Measurements from ENCODE around the gene C4orf54. TPM values are rescaled to one million over a fixed set of nuclear protein-coding genes. Genes with fewer than 3 reads are reported as not detected.

C4orf54 gene
- polyA plus RNA-seq, 1 experiment, result not detected

DNA sequence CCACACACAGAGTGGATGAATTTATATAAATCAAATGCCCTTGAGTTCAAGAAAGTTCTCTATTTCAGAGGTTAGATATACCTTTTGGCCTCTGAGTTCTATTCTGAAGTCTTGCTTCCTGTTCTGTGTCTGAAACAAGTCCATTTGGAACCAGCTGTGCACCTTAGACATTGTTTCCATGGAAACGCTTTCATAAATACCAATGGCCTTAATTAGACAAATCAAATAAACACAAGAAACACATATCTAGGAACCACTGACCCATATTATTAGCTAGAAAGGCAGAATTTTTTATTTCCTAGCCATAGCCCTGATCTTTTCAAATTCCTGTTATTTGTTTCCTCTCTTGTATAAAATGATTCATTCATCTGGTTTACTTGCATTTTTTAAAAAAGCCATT, 8.4 kb upstream of the C4orf54 start:
- no peaks in the 10 kb centered on the region for H3K9me3 ChIP-seq (ENCODE audit: control insufficient read depth, insufficient read depth, low read length)
- ChIA-PET CTCF (no interaction called here), POLR2A (no interaction called here)
- H3K27ac ChIP-seq (ENCODE audit: low read depth, low read length), result no peak overlapping the region
- H3K4me3 ChIP-seq (ENCODE audit: low read depth, low read length), result no peak overlapping the region
- TF ChIP-seq, protein P1, sequence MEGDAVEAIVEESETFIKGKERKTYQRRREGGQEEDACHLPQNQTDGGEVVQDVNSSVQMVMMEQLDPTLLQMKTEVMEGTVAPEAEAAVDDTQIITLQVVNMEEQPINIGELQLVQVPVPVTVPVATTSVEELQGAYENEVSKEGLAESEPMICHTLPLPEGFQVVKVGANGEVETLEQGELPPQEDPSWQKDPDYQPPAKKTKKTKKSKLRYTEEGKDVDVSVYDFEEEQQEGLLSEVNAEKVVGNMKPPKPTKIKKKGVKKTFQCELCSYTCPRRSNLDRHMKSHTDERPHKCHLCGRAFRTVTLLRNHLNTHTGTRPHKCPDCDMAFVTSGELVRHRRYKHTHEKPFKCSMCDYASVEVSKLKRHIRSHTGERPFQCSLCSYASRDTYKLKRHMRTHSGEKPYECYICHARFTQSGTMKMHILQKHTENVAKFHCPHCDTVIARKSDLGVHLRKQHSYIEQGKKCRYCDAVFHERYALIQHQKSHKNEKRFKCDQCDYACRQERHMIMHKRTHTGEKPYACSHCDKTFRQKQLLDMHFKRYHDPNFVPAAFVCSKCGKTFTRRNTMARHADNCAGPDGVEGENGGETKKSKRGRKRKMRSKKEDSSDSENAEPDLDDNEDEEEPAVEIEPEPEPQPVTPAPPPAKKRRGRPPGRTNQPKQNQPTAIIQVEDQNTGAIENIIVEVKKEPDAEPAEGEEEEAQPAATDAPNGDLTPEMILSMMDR (IDR thresholded peaks at IDR 0.05; ENCODE audit: low read depth, low read length), result no peak
- DNase-seq (ENCODE audit: low read depth, low spot score), result no peak
- no peaks in the 10 kb centered on the region for H3K27me3 ChIP-seq (ENCODE audit: control insufficient read depth, insufficient read depth, low read length)

DNA sequence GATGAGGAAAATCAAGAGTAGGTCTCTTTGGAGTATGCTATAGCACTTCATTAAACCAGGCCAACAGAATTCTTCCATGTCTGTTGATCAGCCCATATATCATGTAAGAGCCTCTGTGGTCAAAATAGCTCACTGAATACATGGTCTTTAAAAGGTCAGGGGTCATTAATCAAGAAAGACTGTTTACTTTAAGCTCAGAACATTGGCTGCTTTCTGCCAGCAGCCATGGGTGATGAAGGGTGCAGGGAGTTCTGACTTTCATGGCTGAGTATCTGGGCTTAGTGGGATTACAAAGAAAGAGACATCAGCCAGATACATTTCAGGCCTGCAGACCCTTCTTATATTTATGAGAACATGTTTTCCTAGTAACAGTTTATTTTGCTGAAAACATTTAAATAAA, 7.1 kb upstream of the C4orf54 start:
- Histone ChIP-seq H3K9me3 (ENCODE audit: control insufficient read depth, insufficient read depth, low read length) (no peaks in the 10 kb centered on the region), H3K27me3 (ENCODE audit: control insufficient read depth, insufficient read depth, low read length) (no peaks in the 10 kb centered on the region), H3K27ac (ENCODE audit: low read depth, low read length) (no peak overlapping the region), H3K4me3 (ENCODE audit: low read depth, low read length) (no peak overlapping the region)
- POLR2A ChIA-PET, result no interaction called here
- TF ChIP-seq, protein P1 (IDR thresholded peaks at IDR 0.05; ENCODE audit: low read depth, low read length), result no peak
- CTCF ChIA-PET, result no interaction called here
- DNase-seq (ENCODE audit: low read depth, low spot score), result no peak

DNA sequence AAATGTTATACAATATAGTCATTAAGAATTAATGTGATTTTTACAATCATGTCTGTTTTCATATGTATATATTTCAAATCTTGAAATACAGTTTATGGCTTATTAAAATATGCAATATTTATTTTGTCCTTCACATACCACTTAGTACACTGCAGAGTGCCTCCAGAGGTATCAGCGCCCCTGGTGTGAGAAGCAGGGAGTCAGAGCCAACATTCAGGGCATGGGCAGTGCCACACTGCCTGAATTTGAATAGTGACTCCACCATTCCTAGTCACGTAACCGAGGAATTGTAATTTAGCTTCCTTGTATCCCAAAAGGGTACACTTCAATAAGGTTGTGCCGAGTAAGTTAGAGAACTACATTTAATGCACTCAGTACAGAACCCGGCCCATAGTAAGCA, 4.3 kb upstream of the C4orf54 start:
- Histone ChIP-seq H3K27ac (ENCODE audit: low read depth, low read length) (no peak overlapping the region), H3K27me3 (ENCODE audit: control insufficient read depth, insufficient read depth, low read length) (no peaks in the 10 kb centered on the region), H3K9me3 (ENCODE audit: control insufficient read depth, insufficient read depth, low read length) (no peaks in the 10 kb centered on the region), H3K4me3 (ENCODE audit: low read depth, low read length) (no peak overlapping the region)
- no peak for DNase-seq (ENCODE audit: low read depth, low spot score)
- POLR2A ChIA-PET, result no interaction called here
- TF ChIP-seq, protein P1 (IDR thresholded peaks at IDR 0.05; ENCODE audit: low read depth, low read length), result no peak
- CTCF ChIA-PET, result no interaction called here

DNA sequence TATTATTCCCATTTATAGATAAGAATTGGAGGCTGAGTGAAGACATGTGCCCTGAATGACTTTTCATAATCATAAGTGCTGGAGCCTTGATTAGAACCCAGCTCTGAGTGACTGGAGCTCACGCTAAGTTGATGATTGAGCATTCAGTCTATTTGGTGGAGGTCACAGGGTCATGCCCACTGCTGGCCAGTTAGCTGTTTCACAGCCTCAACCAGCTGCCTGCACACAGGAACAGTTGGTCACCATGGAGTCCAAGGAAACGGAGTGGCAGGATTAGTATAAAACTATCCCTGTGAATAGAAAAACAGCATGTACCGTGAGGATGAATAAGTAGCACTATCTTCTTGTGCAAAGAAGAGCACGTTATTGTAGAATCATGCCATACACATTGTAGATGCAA, 1.0 kb upstream of the C4orf54 start:
- Histone ChIP-seq H3K27me3 (ENCODE audit: control insufficient read depth, insufficient read depth, low read length) (no peaks in the 10 kb centered on the region), H3K4me3 (ENCODE audit: low read depth, low read length) (no peak overlapping the region), H3K9me3 (ENCODE audit: control insufficient read depth, insufficient read depth, low read length) (peaks cover 5% of the 10 kb centered on the region; the same call in 1 of the 2 replicates), H3K27ac (ENCODE audit: low read depth, low read length) (no peak overlapping the region)
- ChIA-PET CTCF (no interaction called here), POLR2A (no interaction called here)
- DNase-seq (ENCODE audit: low read depth, low spot score), result no peak
- TF ChIP-seq, protein P1 (IDR thresholded peaks at IDR 0.05; ENCODE audit: low read depth, low read length), result no peak

DNA sequence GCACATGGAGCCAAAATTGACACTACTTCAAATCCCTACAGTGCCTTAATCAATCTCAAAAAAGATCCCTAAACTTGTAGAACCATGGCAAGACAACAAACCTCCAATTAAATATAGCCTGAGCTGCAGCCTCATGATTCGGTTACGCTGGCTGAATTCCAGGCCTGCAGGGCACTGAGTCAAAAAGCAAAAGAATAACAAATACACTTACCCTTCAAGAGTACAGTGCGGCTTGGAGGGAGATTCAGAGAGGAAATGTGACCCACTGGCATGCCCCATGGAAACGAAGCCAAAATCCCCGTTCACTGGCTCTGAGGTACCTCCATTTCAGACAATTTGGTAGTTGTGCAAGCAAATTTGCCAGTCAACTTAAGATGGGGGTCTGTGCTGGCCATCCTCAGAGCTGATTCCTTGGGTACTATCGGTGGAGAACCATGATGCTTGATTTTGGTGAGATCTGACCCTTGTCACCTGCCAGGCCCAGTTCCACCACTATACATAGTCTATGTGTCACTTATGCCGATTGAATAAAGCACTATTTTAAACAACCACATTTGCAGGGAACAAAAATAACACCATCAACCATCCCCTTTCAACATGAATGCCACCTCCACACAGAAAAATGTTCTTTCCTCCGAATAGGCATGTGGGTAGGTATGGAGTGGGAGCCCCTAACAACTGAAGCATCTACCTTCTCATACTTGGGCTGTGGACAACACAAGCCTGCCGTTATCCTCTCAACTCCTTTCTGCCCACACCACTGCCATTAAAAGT, 2.1 kb downstream of the C4orf54 start:
- H3K27me3 ChIP-seq (ENCODE audit: control insufficient read depth, insufficient read depth, low read length), result no peaks in the 10 kb centered on the region
- ChIA-PET CTCF (no interaction called here), POLR2A (no interaction called here)
- TF ChIP-seq, protein P1 (IDR thresholded peaks at IDR 0.05; ENCODE audit: low read depth, low read length), result no peak
- H3K9me3 ChIP-seq (ENCODE audit: control insufficient read depth, insufficient read depth, low read length), result peaks cover 23% of the 10 kb centered on the region; the same call in 1 of the 2 replicates
- no peak overlapping the region for H3K4me3 ChIP-seq (ENCODE audit: low read depth, low read length)
- no peak overlapping the region for H3K27ac ChIP-seq (ENCODE audit: low read depth, low read length)
- peak; percentile 10 for DNase-seq (ENCODE audit: low read depth, low spot score)
